A549 (cell line): ENCODE data around the gene PPRC1. TPM values are rescaled to one million over a fixed set of nuclear protein-coding genes. Genes with fewer than 3 reads are reported as not detected.
"Not testable (repeated sequence)": the region's sequence is repeated elsewhere in the genome, so short reads cannot be mapped to it uniquely, and the experiment has no call there.

Experiments used
- ATAC-seq, 2 experiments: fragments of 200-7000 bp in 1 of 2; fragments of >200 bp in 1 of 2; cut with Nextera tagmentation in 1 of 2; cut with Tn5 transposase in 1 of 2; 3 replicates each; pipeline versions ENCODE4 v1.8.0 to v1.9.1; 2018 to 2020; ENCODE audit warnings: mild to moderate bottlenecking in 1 of 2, moderate library complexity in 1 of 2
- CTCF ChIA-PET: fragments of 300-600 bp; sonication (Branson Sonifier 250); formaldehyde crosslinking; extraction: SDS; loops from one replicate; lab custom pipeline; 2021; ENCODE audit warnings: antibody characterized with exemption, inconsistent platforms; lab: Yijun Ruan, JAX
- POLR2A ChIA-PET: fragments of 350-600 bp; formaldehyde crosslinking; extraction: SDS; loops from one replicate; lab custom pipeline; 2021; ENCODE audit warnings: antibody characterized with exemption, inconsistent platforms; lab: Yijun Ruan, JAX
- DNase-seq, 2 experiments: peaks; one replicate each; pipeline versions ENCODE4 v3.0.0 to v3.0.0-alpha.2; 2011 to 2016; ENCODE audit warnings: low read depth in 1 of 2, low spot score in 1 of 2
- FAIRE-seq: peaks from 2 replicates; lab custom pipeline; 2011; peaks lifted over from hg19 to GRCh38; lab: Jason Lieb, UNC
- H3K27ac ChIP-seq, 2 experiments: fragments of >200 bp; sonication (Bioruptor Twin); formaldehyde crosslinking; 3 replicates each; pipeline ENCODE4 v1.5.1; 2016 to 2017
- H3K4me1 ChIP-seq: fragments of >200 bp; sonication (Bioruptor Twin); formaldehyde crosslinking; 3 replicates; pipeline ENCODE4 v1.6.1; 2016
- H3K4me2 ChIP-seq: fragments of >200 bp; sonication (Bioruptor Twin); formaldehyde crosslinking; 3 replicates; pipeline ENCODE4 v1.6.1; 2016
- H3K4me3 ChIP-seq: fragments of >200 bp; sonication (Bioruptor Twin); formaldehyde crosslinking; 3 replicates; pipeline ENCODE4 v1.5.1; 2016
- H3K9me3 ChIP-seq: fragments of >200 bp; sonication (Bioruptor Twin); formaldehyde crosslinking; 3 replicates; pipeline ENCODE4 v1.6.1; 2016
- ATOH8 ChIP-seq: fragments of 250-450 bp; sonication (Bioruptor Pico); IDR thresholded peaks from 2 replicates; pipeline ENCODE4 v1.5.0; 2020; ENCODE audit warnings: low read depth, mild to moderate bottlenecking, moderate library complexity
- BCL3 ChIP-seq: fragments of >200 bp; sonication (Bioruptor Twin); formaldehyde crosslinking; IDR thresholded peaks from 3 replicates; pipeline ENCODE4 v1.6.1; 2016
- FOSB ChIP-seq: fragments of 250-450 bp; sonication (Bioruptor Pico); IDR thresholded peaks from 2 replicates; pipeline ENCODE4 v1.5.0; 2020; ENCODE audit warnings: mild to moderate bottlenecking, moderate library complexity
- HDAC2 ChIP-seq: fragments of 200-600 bp; sonication (generic); IDR thresholded peaks from 2 replicates; pipeline ENCODE4 v1.6.1; 2016
- HEYL ChIP-seq: fragments of 250-450 bp; sonication (Bioruptor Pico); IDR thresholded peaks from 2 replicates; pipeline ENCODE4 v1.8.0; 2021; ENCODE audit warnings: mild to moderate bottlenecking, moderate library complexity
- KDM1A ChIP-seq: fragments of 200-600 bp; sonication (generic); IDR thresholded peaks from 2 replicates; pipeline ENCODE4 v1.6.1; 2016; ENCODE audit warnings: low read depth, mild to moderate bottlenecking
- KDM5A ChIP-seq: fragments of 200-600 bp; sonication (generic); IDR thresholded peaks from 2 replicates; pipeline ENCODE4 v1.6.1; 2016; ENCODE audit warnings: antibody characterized with exemption, mild to moderate bottlenecking
- MAFK ChIP-seq: fragments of 450-650 bp; IDR thresholded peaks from 2 replicates; pipeline ENCODE4 v1.6.1; 2014; ENCODE audit not compliant: partially characterized antibody
- MYC ChIP-seq: IDR thresholded peaks from 2 replicates; pipeline ENCODE4 v1.6.1; 2012; ENCODE audit warnings: mild to moderate bottlenecking, inconsistent platforms, low read length, improper control_type of control experiment, borderline replicate concordance
- NPAS2 ChIP-seq: fragments of 250-450 bp; sonication (Bioruptor Pico); IDR thresholded peaks from 2 replicates; pipeline ENCODE4 v1.8.0; 2022; ENCODE audit warnings: mild to moderate bottlenecking, moderate library complexity, borderline replicate concordance
- RAD21 ChIP-seq, 2 experiments: fragments of >200 bp in 1 of 2; sonication (Bioruptor Twin) in 1 of 2; formaldehyde crosslinking in 1 of 2; IDR thresholded peaks in 1 of 2; conservative IDR thresholded peaks in 1 of 2; 2 replicates in 1 of 2; 3 replicates in 1 of 2; pipeline ENCODE4 v1.6.1; 2012 to 2018; ENCODE audit warnings: inconsistent platforms in 1 of 2
- RCOR1 ChIP-seq: fragments of 150-350 bp; IDR thresholded peaks from 2 replicates; pipeline ENCODE4 v1.6.1; 2014; ENCODE audit warnings: antibody characterized with exemption, low read length, low read depth
- SMC3 ChIP-seq: fragments of >200 bp; sonication (Bioruptor Twin); formaldehyde crosslinking; IDR thresholded peaks from 3 replicates; pipeline ENCODE4 v1.6.1; 2018; ENCODE audit warnings: inconsistent platforms
- TP53 ChIP-seq: fragments of 250-450 bp; sonication (Bioruptor Pico); IDR thresholded peaks from 2 replicates; pipeline ENCODE4 v1.5.0; 2021; ENCODE audit warnings: mild to moderate bottlenecking, moderate library complexity
- WGBS: methylation state at CpG from one replicate; pipeline ENCODE4 v1.1.6; 2017; ENCODE audit errors: missing lambda C conversion rate; 5-methylcytosine and 5-hydroxymethylcytosine counted together
- polyA plus RNA-seq, 4 experiments: library from polyadenylated mRNA; depleted of rRNA in 3 of 4; stranded (reverse); fragments of >200 nt; fragmentation: RNase III in 1 of 4; extraction: RNeasy Plus Mini Kit Qiagen cat#74134 plus additional on column Dnase treatment in 1 of 4; gene quantifications; 2 replicates in 3 of 4; 3 replicates in 1 of 4; pipeline ENCODE4 v1.2.3, GENCODE V29; 2011 to 2017

Gene PPRC1
- polyA plus RNA-seq, 2 of the 4 experiments (the other 2 are of a cell fraction), result 27.0 to 44.1 TPM

- POLR2A ChIA-PET, FAIRE-seq, H3K4me2 ChIP-seq, DNase-seq, H3K27ac ChIP-seq, H3K4me3 ChIP-seq, H3K4me1 ChIP-seq: not testable (repeated sequence)
- 62% methylated on average over 5 of the region's 7 CpGs for WGBS
- H3K9me3 ChIP-seq, result peaks cover 35% of the 10 kb centered on the region
- CTCF ChIA-PET, result interaction anchor here (0.6 to 1.9 kb wide), 5 partner anchors 10 to 1373 kb away, joined by 3 to 9 read pairs (median 4); no protein-coding TSS in a partner anchor
- peak in 1 of 2 experiments; percentile 39; a peak in 3 of 6 replicates for ATAC-seq
These were observed 56.4 kb downstream of the PPRC1 start for GRCh38 chr10:102188941-102189898.

- Histone ChIP-seq H3K4me2 (no peak overlapping the region), H3K4me1 (no peaks in the 10 kb centered on the region), H3K27ac (no peak overlapping the region)
- DNase-seq (no peak), FAIRE-seq (no peak)
- POLR2A ChIA-PET, result no interaction called here
- CTCF ChIA-PET, result interaction anchor here (2.1 kb wide), 1 partner anchor 22 kb away, joined by 8 read pairs; no protein-coding TSS in a partner anchor
- TF ChIP-seq ATOH8 (CRISPR knock-in tag) (no peak), RCOR1 (no peak), SMC3 (no peak), MYC (no peak), BCL3 (no peak), RAD21 (conservative IDR thresholded peaks at IDR 0.05 in 1 of 2, IDR thresholded peaks at IDR 0.05 in 1 of 2) (no peak), NPAS2 (CRISPR knock-in tag) (no peak)
- TF ChIP-seq, all 56 proteins: peak for 0
- no peak for ATAC-seq
- peaks cover 19% of the 10 kb centered on the region for H3K9me3 ChIP-seq
- H3K4me3 ChIP-seq, result no peak overlapping the region
- WGBS, result 41% methylated on average over 7 of the region's 7 CpGs
These were observed 59.1 kb downstream of the PPRC1 start for GRCh38 chr10:102191956-102192355.

GRCh38 chr10:102195296-102195870 lies 62.5 kb downstream of the PPRC1 start:
- peaks cover 6% of the 10 kb centered on the region; the same call in 1 of the 3 replicates for H3K4me1 ChIP-seq
- ChIA-PET POLR2A (no interaction called here), CTCF (interaction anchor here (1.2 to 2.6 kb wide), 2 partner anchors 13 to 35 kb away, joined by 3 to 6 read pairs; no protein-coding TSS in a partner anchor)
- no peak overlapping the region for H3K4me3 ChIP-seq
- FAIRE-seq, result no peak
- WGBS, result 57% methylated on average over 6 of the region's 6 CpGs
- no peak overlapping the region for H3K27ac ChIP-seq
- ATAC-seq, result no peak
- no peak for TF ChIP-seq HEYL
- TF ChIP-seq KDM1A, result no peak
- no peak for TF ChIP-seq FOSB (CRISPR knock-in tag)
- no peak for TF ChIP-seq KDM5A
- TF ChIP-seq HDAC2, result no peak
- TF ChIP-seq TP53 (CRISPR knock-in tag), result no peak
- no peak for TF ChIP-seq MYC
- H3K9me3 ChIP-seq, result peaks cover 19% of the 10 kb centered on the region
- H3K4me2 ChIP-seq, result no peak overlapping the region
- DNase-seq, result no peak

- DNase-seq, result no peak
- H3K4me3 ChIP-seq, result no peak overlapping the region
- no peak for FAIRE-seq
- H3K4me2 ChIP-seq, result no peak overlapping the region
- POLR2A ChIA-PET, result no interaction called here
- no peak overlapping the region for H3K27ac ChIP-seq
- no peak for ATAC-seq
- CTCF ChIA-PET, result no interaction called here
- peaks cover 13% of the 10 kb centered on the region for H3K9me3 ChIP-seq
- no peak for TF ChIP-seq HEYL
- TF ChIP-seq MAFK, result no peak
- TF ChIP-seq, all 56 proteins: peak for 0
- H3K4me1 ChIP-seq, result peaks cover 6% of the 10 kb centered on the region; the same call in 1 of the 3 replicates
- WGBS, result 62% methylated on average over 2 of the region's 2 CpGs
These were observed 64.1 kb downstream of the PPRC1 start for GRCh38 chr10:102196893-102197292.
